HepG2 (cell line): ENCODE data around the gene USF2. TPM values are rescaled to one million over a fixed set of nuclear protein-coding genes. Genes with fewer than 3 reads are reported as not detected.

ENCODE experiments used
- CBFB ChIP-seq: sonication (generic); formaldehyde crosslinking; IDR thresholded peaks from 2 replicates; pipeline ENCODE4 v1.4.0; 2020; ENCODE audit warnings: missing genetic modification reagents
- CC2D1A ChIP-seq: sonication (generic); formaldehyde crosslinking; IDR thresholded peaks from 2 replicates; pipeline ENCODE4 v1.8.1; 2023; ENCODE audit warnings: mild to moderate bottlenecking, missing genetic modification reagents
- CEBPZ ChIP-seq: IDR thresholded peaks from 2 replicates; pipeline ENCODE4 v1.6.1; 2012; ENCODE audit warnings: low read length, improper control_type of control experiment
- FOXC1 ChIP-seq: sonication (generic); formaldehyde crosslinking; IDR thresholded peaks from 2 replicates; pipeline ENCODE4 v1.8.0; 2022; ENCODE audit warnings: mild to moderate bottlenecking, missing genetic modification reagents, borderline replicate concordance
- GATA4 ChIP-seq: sonication (generic); IDR thresholded peaks from 2 replicates; pipeline ENCODE4 v1.6.1; 2016; ENCODE audit warnings: antibody characterized with exemption, low read depth, borderline replicate concordance
- HNF4G ChIP-seq, 2 experiments: sonication (generic) in 1 of 2; formaldehyde crosslinking in 1 of 2; IDR thresholded peaks; 2 replicates each; pipeline versions ENCODE4 v1.4.0 to v1.6.1; 2011 to 2020; ENCODE audit warnings: borderline replicate concordance in 2 of 2, low read depth in 2 of 2, mild to moderate bottlenecking in 2 of 2, low read length in 1 of 2, missing genetic modification reagents in 1 of 2, moderate library complexity in 1 of 2
- IKZF4 ChIP-seq: sonication (generic); formaldehyde crosslinking; IDR thresholded peaks from 2 replicates; pipeline ENCODE4 v1.5.1; 2020; ENCODE audit warnings: borderline replicate concordance, mild to moderate bottlenecking, low read depth, missing genetic modification reagents; ENCODE audit errors: not compliant biosample characterization
- JUND ChIP-seq: sonication (generic); formaldehyde crosslinking; IDR thresholded peaks from 2 replicates; pipeline ENCODE4 v1.8.0; 2022; ENCODE audit warnings: mild to moderate bottlenecking, missing genetic modification reagents
- MTA3 ChIP-seq: sonication (generic); formaldehyde crosslinking; IDR thresholded peaks from 2 replicates; pipeline ENCODE4 v1.4.0; 2020; ENCODE audit warnings: missing genetic modification reagents
- NBN ChIP-seq: fragments of 450-650 bp; conservative IDR thresholded peaks from 2 replicates; pipeline ENCODE4 v1.6.1; 2017
- NR2F6 ChIP-seq, 2 experiments: IDR thresholded peaks; 2 replicates each; pipeline ENCODE4 v1.6.1; 2016; ENCODE audit warnings: antibody characterized with exemption in 1 of 2, mild to moderate bottlenecking in 1 of 2
- SMYD3 ChIP-seq: sonication (generic); formaldehyde crosslinking; IDR thresholded peaks from 2 replicates; pipeline ENCODE4 v1.8.1; 2023; ENCODE audit warnings: mild to moderate bottlenecking, missing genetic modification reagents
- U2AF1 ChIP-seq: fragments of 200-400 bp; formaldehyde crosslinking; optimal IDR thresholded peaks from 2 replicates; pipeline ENCODE3; 2017; ENCODE audit warnings: mild to moderate bottlenecking, low read depth, low read length
- ZNF160 ChIP-seq: sonication (generic); formaldehyde crosslinking; IDR thresholded peaks from 2 replicates; pipeline ENCODE4 v1.8.0; 2022; ENCODE audit warnings: mild to moderate bottlenecking, inconsistent platforms, missing genetic modification reagents
- ZNF264 ChIP-seq: sonication (generic); formaldehyde crosslinking; IDR thresholded peaks from 2 replicates; pipeline ENCODE4 v1.4.0; 2020; ENCODE audit warnings: missing genetic modification reagents
- ZNF614 ChIP-seq: IDR thresholded peaks from 2 replicates; pipeline ENCODE4 v1.6.1; 2018; ENCODE audit warnings: missing biosample characterization, missing genetic modification reagents, inconsistent platforms, borderline replicate concordance
- ZNF768 ChIP-seq: sonication (generic); formaldehyde crosslinking; IDR thresholded peaks from 2 replicates; pipeline ENCODE4 v1.4.0; 2020; ENCODE audit warnings: missing genetic modification reagents
- ZNF775 ChIP-seq: sonication (generic); formaldehyde crosslinking; IDR thresholded peaks from 2 replicates; pipeline ENCODE4 v1.4.0; 2020; ENCODE audit warnings: missing genetic modification reagents, mild to moderate bottlenecking, moderate library complexity, borderline replicate concordance
- ZNF883 ChIP-seq: sonication (generic); formaldehyde crosslinking; IDR thresholded peaks from 2 replicates; pipeline ENCODE4 v1.5.1; 2020; ENCODE audit warnings: mild to moderate bottlenecking, missing genetic modification reagents; ENCODE audit errors: not compliant biosample characterization
- polyA plus RNA-seq, 8 experiments: library from polyadenylated mRNA; depleted of rRNA in 3 of 8; stranded (reverse) in 7 of 8; unstranded in 1 of 8; fragments of >200 nt; fragmentation: Illumina TruSeq in 4 of 8; extraction: Trizol in 4 of 8; gene quantifications; 2 replicates each; pipeline versions ENCODE4 v1.2.1 to v1.2.3, GENCODE V29; 2011 to 2016; ENCODE audit warnings: low read depth in 4 of 8, missing spikeins in 1 of 8, mixed read lengths in 1 of 8; ENCODE audit not compliant: insufficient read depth in 1 of 8
- total RNA-seq, 5 experiments: library from RNA; depleted of rRNA; stranded (reverse); fragments of >200 nt; fragmentation: Illumina TruSeq; extraction: Trizol; gene quantifications; 2 replicates each; pipeline ENCODE4 v1.2.3, GENCODE V29; 2016; ENCODE audit warnings: low read depth in 1 of 5
- TF ChIP-seq, protein P1 (sequence below): sonication (generic); formaldehyde crosslinking; IDR thresholded peaks from 2 replicates; pipeline ENCODE4 v1.5.1; 2020; ENCODE audit warnings: mild to moderate bottlenecking, missing genetic modification reagents, moderate library complexity
- TF ChIP-seq, protein P2 (sequence below): IDR thresholded peaks from 2 replicates; pipeline ENCODE4 v1.6.1; 2018; ENCODE audit warnings: missing genetic modification reagents

The USF2 gene
- total and polyA plus RNA-seq, 2 of the 13 experiments (the other 11 are each of a cell fraction or from before 2014, with no cell fraction given), result 54.9 to 106 TPM

- TF ChIP-seq, protein P1, sequence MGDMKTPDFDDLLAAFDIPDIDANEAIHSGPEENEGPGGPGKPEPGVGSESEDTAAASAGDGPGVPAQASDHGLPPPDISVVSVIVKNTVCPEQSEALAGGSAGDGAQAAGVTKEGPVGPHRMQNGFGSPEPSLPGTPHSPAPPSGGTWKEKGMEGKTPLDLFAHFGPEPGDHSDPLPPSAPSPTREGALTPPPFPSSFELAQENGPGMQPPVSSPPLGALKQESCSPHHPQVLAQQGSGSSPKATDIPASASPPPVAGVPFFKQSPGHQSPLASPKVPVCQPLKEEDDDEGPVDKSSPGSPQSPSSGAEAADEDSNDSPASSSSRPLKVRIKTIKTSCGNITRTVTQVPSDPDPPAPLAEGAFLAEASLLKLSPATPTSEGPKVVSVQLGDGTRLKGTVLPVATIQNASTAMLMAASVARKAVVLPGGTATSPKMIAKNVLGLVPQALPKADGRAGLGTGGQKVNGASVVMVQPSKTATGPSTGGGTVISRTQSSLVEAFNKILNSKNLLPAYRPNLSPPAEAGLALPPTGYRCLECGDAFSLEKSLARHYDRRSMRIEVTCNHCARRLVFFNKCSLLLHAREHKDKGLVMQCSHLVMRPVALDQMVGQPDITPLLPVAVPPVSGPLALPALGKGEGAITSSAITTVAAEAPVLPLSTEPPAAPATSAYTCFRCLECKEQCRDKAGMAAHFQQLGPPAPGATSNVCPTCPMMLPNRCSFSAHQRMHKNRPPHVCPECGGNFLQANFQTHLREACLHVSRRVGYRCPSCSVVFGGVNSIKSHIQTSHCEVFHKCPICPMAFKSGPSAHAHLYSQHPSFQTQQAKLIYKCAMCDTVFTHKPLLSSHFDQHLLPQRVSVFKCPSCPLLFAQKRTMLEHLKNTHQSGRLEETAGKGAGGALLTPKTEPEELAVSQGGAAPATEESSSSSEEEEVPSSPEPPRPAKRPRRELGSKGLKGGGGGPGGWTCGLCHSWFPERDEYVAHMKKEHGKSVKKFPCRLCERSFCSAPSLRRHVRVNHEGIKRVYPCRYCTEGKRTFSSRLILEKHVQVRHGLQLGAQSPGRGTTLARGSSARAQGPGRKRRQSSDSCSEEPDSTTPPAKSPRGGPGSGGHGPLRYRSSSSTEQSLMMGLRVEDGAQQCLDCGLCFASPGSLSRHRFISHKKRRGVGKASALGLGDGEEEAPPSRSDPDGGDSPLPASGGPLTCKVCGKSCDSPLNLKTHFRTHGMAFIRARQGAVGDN, result peak; percentile 93
- TF ChIP-seq ZNF775 (CRISPR knock-in tag) (no peak), HNF4G (IDR thresholded peaks at IDR 0.05; ENCODE audit: borderline replicate concordance, low read depth, low read length) (peak; percentile 47; the same call in 1 of the 2 replicates), HNF4G (CRISPR knock-in tag; IDR thresholded peaks at IDR 0.05; ENCODE audit: borderline replicate concordance, low read depth) (no peak), JUND (no peak), NBN (no peak), ZNF614 (CRISPR knock-in tag) (peak; percentile 29; the same call in 1 of the 2 replicates), CC2D1A (CRISPR knock-in tag) (no peak), MTA3 (CRISPR knock-in tag) (no peak), U2AF1 (no peak), CEBPZ (no peak), ZNF264 (CRISPR knock-in tag) (no peak), ZNF883 (CRISPR knock-in tag) (no peak), SMYD3 (CRISPR knock-in tag) (0 out of 2 replicates have a peak, but pooled peaks have one; percentile 69), ZNF768 (no peak), ZNF160 (no peak), GATA4 (0 out of 2 replicates have a peak, but pooled peaks have one; percentile 37), CBFB (CRISPR knock-in tag) (0 out of 2 replicates have a peak, but pooled peaks have one; percentile 39), NR2F6 (IDR thresholded peaks at IDR 0.05) (peak; percentile 91), NR2F6 (CRISPR knock-in tag; IDR thresholded peaks at IDR 0.05) (peak; percentile 92), FOXC1 (CRISPR knock-in tag) (no peak), IKZF4 (CRISPR knock-in tag) (no peak)
- TF ChIP-seq, protein P2, sequence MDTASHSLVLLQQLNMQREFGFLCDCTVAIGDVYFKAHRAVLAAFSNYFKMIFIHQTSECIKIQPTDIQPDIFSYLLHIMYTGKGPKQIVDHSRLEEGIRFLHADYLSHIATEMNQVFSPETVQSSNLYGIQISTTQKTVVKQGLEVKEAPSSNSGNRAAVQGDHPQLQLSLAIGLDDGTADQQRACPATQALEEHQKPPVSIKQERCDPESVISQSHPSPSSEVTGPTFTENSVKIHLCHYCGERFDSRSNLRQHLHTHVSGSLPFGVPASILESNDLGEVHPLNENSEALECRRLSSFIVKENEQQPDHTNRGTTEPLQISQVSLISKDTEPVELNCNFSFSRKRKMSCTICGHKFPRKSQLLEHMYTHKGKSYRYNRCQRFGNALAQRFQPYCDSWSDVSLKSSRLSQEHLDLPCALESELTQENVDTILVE, result no peak
Measured at GRCh38 chr19:35279985-35280821, 11.4 kb downstream of the USF2 start (continued).
